OCI-LY1 (cell line): ENCODE data around the gene PACS2.

Experiments
- H2AFZ ChIP-seq: fragments of 200-600 bp; sonication (generic), shearing (Covaris generic); 2 replicates; pipeline ENCODE4 v1.6.0; 2014; ENCODE audit warnings: antibody characterized with exemption, mild to moderate bottlenecking, low read length
- H3F3A ChIP-seq: fragments of 200-600 bp; sonication (generic), shearing (Covaris generic); 2 replicates; pipeline ENCODE4 v1.6.0; 2014; ENCODE audit warnings: mild to moderate bottlenecking, antibody characterized with exemption, low read length, moderate library complexity; ENCODE audit not compliant: insufficient read depth
- H3K27ac ChIP-seq: fragments of 200-600 bp; sonication (generic); 2 replicates; pipeline ENCODE4 v1.5.1; 2014; ENCODE audit warnings: low read length, mixed run types, mild to moderate bottlenecking, low read depth; ENCODE audit not compliant: poor library complexity, severe bottlenecking
- H3K27me3 ChIP-seq: fragments of 200-600 bp; sonication (generic); 2 replicates; pipeline ENCODE4 v1.6.0; 2014; ENCODE audit warnings: antibody characterized with exemption, mild to moderate bottlenecking, low read length, moderate library complexity; ENCODE audit not compliant: insufficient read depth
- H3K36me3 ChIP-seq: fragments of 200-600 bp; sonication (generic); 2 replicates; pipeline ENCODE4 v1.6.1; 2014; ENCODE audit warnings: mild to moderate bottlenecking, antibody characterized with exemption, low read length, moderate library complexity, mixed read lengths; ENCODE audit not compliant: insufficient read depth
- H3K4me1 ChIP-seq: fragments of 200-600 bp; sonication (generic); 2 replicates; pipeline ENCODE4 v1.5.1; 2014; ENCODE audit warnings: mild to moderate bottlenecking, low read length, moderate library complexity; ENCODE audit not compliant: insufficient read depth, severe bottlenecking
- H3K4me2 ChIP-seq: fragments of 200-600 bp; sonication (generic), shearing (Covaris generic); 2 replicates; pipeline ENCODE4 v1.6.1; 2014; ENCODE audit warnings: low read length
- H3K4me3 ChIP-seq: fragments of 200-600 bp; sonication (generic); 2 replicates; pipeline ENCODE4 v1.5.1; 2014; ENCODE audit warnings: low read length, low read depth, mild to moderate bottlenecking, mixed read lengths; ENCODE audit not compliant: poor library complexity, severe bottlenecking
- H3K79me2 ChIP-seq: fragments of 200-600 bp; shearing (Covaris generic); 2 replicates; pipeline ENCODE4 v1.6.1; 2016; ENCODE audit warnings: mixed run types, low read length, mixed read lengths; ENCODE audit not compliant: insufficient read depth
- H3K9ac ChIP-seq: fragments of 200-600 bp; sonication (generic), shearing (Covaris generic); 2 replicates; pipeline ENCODE4 v1.6.1; 2014; ENCODE audit warnings: mild to moderate bottlenecking, low read length, mixed read lengths
- H3K9me2 ChIP-seq: fragments of 200-600 bp; sonication (generic), shearing (Covaris generic); 2 replicates; pipeline ENCODE4 v1.6.1; 2014; ENCODE audit warnings: low read depth, mild to moderate bottlenecking, low read length, mixed read lengths
- H3K9me3 ChIP-seq: fragments of 200-600 bp; shearing (Covaris generic); 2 replicates; pipeline ENCODE4 v1.6.1; 2014; ENCODE audit warnings: low read length, mixed read lengths
- H4K20me1 ChIP-seq: fragments of 200-600 bp; sonication (generic), shearing (Covaris generic); 2 replicates; pipeline ENCODE4 v1.6.0; 2016; ENCODE audit warnings: mild to moderate bottlenecking, low read length; ENCODE audit not compliant: insufficient read depth
- EZH2 ChIP-seq: fragments of 200-600 bp; sonication (generic), shearing (Covaris generic); IDR thresholded peaks from 2 replicates; pipeline ENCODE4 v1.8.0; 2017; ENCODE audit warnings: borderline replicate concordance, mixed run types, mild to moderate bottlenecking, antibody characterized with exemption, low read length, moderate library complexity, mixed read lengths
- TF ChIP-seq, protein P1 (sequence below): fragments of 200-600 bp; sonication (generic), shearing (Covaris generic); IDR thresholded peaks from 2 replicates; pipeline ENCODE4 v1.5.1; 2017; ENCODE audit warnings: mild to moderate bottlenecking, antibody characterized with exemption, low read length, moderate library complexity, mixed read lengths

The PACS2 gene

DNA sequence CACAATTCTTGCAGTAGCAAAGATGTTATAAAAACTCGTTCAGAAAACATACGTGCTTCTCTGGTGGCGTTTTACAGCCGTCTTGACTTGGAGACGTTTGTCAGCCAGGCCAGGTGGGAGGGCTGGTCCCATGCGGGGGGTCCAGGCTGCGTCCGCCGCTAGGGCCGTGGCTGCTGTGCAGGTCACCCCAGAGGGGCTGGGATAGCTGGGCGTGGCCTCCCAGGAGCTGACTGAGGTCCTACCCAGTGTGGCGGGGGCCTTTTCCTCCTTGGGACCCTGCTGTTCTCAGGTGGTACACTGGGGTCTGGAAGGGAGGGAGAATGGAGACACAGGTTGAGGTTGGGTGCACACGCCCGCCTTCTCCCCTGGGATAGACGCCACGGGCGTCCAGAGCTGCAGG lies 130.3 kb downstream of the PACS2 start:
- Histone ChIP-seq H3K27ac (no peak overlapping the region), H3K9me3 (no peaks in the 10 kb centered on the region), H3K4me2 (no peak overlapping the region), H3K36me3 (peaks cover 40% of the 10 kb centered on the region), H3K4me3 (no peak overlapping the region), H4K20me1 (no peaks in the 10 kb centered on the region), H3K27me3 (no peaks in the 10 kb centered on the region), H3K4me1 (no peaks in the 10 kb centered on the region), H3F3A (no peaks in the 10 kb centered on the region), H3K79me2 (no peaks in the 10 kb centered on the region), H3K9me2 (no peaks in the 10 kb centered on the region), H2AFZ (no peak overlapping the region), H3K9ac (no peak overlapping the region)
- TF ChIP-seq, protein P1, sequence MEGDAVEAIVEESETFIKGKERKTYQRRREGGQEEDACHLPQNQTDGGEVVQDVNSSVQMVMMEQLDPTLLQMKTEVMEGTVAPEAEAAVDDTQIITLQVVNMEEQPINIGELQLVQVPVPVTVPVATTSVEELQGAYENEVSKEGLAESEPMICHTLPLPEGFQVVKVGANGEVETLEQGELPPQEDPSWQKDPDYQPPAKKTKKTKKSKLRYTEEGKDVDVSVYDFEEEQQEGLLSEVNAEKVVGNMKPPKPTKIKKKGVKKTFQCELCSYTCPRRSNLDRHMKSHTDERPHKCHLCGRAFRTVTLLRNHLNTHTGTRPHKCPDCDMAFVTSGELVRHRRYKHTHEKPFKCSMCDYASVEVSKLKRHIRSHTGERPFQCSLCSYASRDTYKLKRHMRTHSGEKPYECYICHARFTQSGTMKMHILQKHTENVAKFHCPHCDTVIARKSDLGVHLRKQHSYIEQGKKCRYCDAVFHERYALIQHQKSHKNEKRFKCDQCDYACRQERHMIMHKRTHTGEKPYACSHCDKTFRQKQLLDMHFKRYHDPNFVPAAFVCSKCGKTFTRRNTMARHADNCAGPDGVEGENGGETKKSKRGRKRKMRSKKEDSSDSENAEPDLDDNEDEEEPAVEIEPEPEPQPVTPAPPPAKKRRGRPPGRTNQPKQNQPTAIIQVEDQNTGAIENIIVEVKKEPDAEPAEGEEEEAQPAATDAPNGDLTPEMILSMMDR, result no peak
- no peak for TF ChIP-seq EZH2

DNA sequence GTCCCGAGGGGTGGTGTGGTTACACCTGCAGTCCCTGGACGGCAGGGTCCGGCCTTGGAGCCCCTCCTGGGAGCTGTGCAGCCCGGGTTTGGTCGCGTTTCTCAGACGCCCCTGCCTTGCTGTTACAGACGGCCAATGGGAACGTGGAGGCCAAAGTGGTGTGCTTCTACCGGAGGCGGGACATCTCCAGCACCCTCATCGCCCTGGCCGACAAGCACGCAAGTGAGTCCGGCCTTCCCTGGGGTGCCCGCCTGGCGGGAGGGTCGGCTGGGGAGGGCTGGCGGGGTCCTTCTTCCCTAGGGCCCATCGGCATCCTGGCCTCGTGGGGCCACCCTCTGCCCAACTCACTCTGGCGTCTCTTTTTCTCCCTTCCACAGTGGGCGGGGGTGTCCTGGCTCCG lies 130.7 kb downstream of the PACS2 start:
- Histone ChIP-seq H3K9me3 (no peaks in the 10 kb centered on the region), H3K4me1 (no peaks in the 10 kb centered on the region), H2AFZ (no peak overlapping the region), H3K9ac (no peak overlapping the region), H3K4me2 (no peak overlapping the region), H3K27ac (no peak overlapping the region), H3K9me2 (no peaks in the 10 kb centered on the region), H3K27me3 (no peaks in the 10 kb centered on the region), H3K36me3 (peaks cover 40% of the 10 kb centered on the region), H3K79me2 (no peaks in the 10 kb centered on the region), H3F3A (no peaks in the 10 kb centered on the region), H4K20me1 (no peaks in the 10 kb centered on the region), H3K4me3 (no peak overlapping the region)
- no peak for TF ChIP-seq EZH2
- TF ChIP-seq, protein P1, result no peak

DNA sequence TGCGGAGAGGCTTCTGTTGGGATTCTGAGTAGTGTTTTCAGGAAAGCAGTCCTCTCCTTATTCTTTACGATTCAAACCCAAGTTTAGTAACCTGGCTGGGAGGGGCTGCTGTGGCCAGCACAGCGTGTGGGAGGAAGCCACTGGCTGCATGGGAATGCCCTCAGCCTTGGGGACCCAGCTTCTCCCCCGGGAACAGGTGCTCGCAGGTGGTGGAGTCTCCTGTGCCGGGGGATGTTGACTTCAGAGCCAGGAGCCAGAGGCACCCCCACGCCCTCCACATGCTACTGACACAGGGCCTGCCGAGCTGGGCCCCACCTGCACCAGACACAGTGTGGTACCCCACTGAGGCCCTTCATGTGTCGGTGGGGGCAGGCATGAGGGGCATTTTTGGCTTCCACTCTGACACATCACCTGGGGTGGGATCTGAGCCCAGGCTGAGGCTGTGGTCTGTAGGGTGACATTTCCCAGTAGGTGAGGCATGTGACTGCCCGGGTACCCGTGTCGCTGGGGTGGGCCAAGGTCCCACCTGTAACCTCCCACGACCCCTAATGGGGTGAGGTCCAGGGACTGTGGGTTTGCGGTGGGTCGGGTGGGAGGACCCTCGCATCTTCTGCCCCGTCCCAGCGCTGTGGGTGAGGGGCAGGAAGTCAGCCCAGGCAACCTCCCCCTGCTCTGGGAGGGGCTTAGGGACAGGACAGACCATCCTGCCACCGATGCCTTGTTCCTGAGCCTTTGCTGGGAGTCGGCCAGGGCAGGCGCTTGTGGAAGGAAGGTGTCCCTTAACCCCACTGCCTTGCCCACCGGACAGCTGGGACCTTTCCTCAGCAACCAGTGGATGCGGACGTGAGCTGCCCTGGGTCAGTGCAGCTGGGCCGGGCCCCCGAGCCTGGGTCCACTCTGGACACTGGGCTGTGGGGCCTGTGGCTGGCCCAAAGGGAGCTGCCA lies 131.6 kb downstream of the PACS2 start:
- no peak overlapping the region for H3K9ac ChIP-seq

More for the DNA sequence above, 131.6 kb downstream of the PACS2 start:
- no peak overlapping the region for H3K4me2 ChIP-seq
- TF ChIP-seq, protein P1, result no peak
- no peak for TF ChIP-seq EZH2
- no peaks in the 10 kb centered on the region for H3K79me2 ChIP-seq
- no peaks in the 10 kb centered on the region for H3F3A ChIP-seq
- H3K36me3 ChIP-seq, result peaks cover 40% of the 10 kb centered on the region
- H4K20me1 ChIP-seq, result no peaks in the 10 kb centered on the region
- no peaks in the 10 kb centered on the region for H3K4me1 ChIP-seq
- no peak overlapping the region for H3K4me3 ChIP-seq
- no peak overlapping the region for H2AFZ ChIP-seq
- no peaks in the 10 kb centered on the region for H3K9me2 ChIP-seq
- no peaks in the 10 kb centered on the region for H3K9me3 ChIP-seq
- no peaks in the 10 kb centered on the region for H3K27me3 ChIP-seq
- H3K27ac ChIP-seq, result no peak overlapping the region
